LNCaP clone FGC (cell line): ENCODE data around the gene CBY1.
"Not testable (repeated sequence)": the region's sequence is repeated elsewhere in the genome, so short reads cannot be mapped to it uniquely, and the experiment has no call there.

Experiments
- DNase-seq: peaks from one replicate; pipeline ENCODE4 v3.0.0-alpha.2; 2011; ENCODE audit warnings: low read depth
- H3K4me3 ChIP-seq: 2 replicates; pipeline ENCODE4 v1.5.1; 2011; ENCODE audit warnings: mild to moderate bottlenecking, low read depth, low read length, control low read depth
- TF ChIP-seq, protein P1 (sequence below): IDR thresholded peaks from 2 replicates; pipeline ENCODE4 v1.5.1; 2012; ENCODE audit warnings: mild to moderate bottlenecking; ENCODE audit not compliant: control insufficient read depth, insufficient read depth; ENCODE audit errors: extremely low read depth

The CBY1 gene

DNA sequence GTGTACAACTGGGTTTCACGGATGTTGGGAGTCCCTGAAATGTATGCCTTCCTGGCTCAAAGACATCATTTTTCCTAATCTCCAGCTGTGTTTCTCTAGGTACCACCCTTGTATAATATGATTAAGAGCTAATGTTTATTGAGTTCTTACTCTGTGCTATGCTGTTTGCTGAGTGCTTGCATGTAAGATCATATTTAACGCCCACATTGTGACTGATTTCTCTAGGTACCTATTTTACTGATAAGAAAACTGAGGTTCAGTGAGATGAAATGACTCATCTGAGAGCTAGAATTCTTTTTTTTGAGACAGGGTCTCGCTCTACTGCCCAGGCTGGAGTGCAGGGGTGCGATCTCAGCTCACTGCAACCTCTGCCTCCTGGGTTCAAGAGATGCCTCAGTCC is 42.9 kb upstream of the CBY1 start:
- TF ChIP-seq, protein P1, sequence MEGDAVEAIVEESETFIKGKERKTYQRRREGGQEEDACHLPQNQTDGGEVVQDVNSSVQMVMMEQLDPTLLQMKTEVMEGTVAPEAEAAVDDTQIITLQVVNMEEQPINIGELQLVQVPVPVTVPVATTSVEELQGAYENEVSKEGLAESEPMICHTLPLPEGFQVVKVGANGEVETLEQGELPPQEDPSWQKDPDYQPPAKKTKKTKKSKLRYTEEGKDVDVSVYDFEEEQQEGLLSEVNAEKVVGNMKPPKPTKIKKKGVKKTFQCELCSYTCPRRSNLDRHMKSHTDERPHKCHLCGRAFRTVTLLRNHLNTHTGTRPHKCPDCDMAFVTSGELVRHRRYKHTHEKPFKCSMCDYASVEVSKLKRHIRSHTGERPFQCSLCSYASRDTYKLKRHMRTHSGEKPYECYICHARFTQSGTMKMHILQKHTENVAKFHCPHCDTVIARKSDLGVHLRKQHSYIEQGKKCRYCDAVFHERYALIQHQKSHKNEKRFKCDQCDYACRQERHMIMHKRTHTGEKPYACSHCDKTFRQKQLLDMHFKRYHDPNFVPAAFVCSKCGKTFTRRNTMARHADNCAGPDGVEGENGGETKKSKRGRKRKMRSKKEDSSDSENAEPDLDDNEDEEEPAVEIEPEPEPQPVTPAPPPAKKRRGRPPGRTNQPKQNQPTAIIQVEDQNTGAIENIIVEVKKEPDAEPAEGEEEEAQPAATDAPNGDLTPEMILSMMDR: no peak
- no peak overlapping the region for H3K4me3 ChIP-seq
- DNase-seq: no peak

DNA sequence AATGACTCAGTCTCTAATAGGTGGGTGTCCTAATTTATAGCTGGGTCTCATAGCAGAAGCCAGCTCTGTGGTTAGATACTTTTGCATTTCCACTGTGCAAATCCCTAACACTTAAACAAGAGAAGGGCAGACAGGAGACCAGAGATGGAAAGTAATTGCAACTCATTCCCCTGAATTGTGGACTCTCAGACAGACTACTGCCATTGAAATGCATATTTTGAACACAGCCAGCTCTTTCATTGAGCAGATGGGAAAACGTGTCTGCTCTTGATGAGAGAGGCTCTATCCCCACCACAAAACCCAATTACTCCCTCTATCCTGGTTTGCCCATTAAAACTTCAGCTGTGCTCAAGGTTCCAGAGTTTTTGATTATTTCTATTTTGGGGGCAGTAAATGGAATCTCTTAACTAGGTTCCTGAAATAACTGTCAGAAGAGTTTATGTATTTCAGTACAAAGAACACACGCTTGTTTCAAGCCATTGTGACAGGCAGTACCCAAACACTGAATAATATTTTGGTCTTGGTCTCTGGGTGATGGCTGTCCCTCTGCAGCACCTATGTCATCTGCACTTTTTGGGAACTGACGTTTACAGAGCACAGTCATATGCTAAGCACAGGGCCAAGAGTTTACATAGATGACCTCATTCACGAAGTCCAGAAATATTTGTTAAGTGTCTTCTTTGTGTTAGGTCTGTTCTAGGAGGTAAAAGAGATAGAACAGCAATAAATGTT is 41.9 kb upstream of the CBY1 start:
- peak; percentile 67 for DNase-seq
- H3K4me3 ChIP-seq: no peak overlapping the region
- TF ChIP-seq, protein P1: no peak

DNA sequence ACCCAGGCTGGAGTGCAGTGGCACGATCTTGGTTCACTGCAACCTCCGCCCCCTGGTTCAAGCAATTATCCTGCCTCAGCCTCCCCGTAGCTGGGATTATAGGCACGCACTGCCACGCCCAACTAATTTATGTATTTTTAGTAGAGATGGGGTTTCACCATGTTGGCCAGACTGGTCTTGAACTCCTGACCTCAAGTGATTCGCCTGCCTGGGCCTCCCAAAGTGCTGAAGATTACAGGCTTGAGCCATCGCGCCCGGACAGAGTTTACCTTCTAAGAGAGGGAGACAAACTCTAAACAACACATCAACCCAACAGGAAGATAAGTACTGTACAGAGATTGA is 41.4 kb upstream of the CBY1 start:
- not testable (repeated sequence) for H3K4me3 ChIP-seq, DNase-seq

DNA sequence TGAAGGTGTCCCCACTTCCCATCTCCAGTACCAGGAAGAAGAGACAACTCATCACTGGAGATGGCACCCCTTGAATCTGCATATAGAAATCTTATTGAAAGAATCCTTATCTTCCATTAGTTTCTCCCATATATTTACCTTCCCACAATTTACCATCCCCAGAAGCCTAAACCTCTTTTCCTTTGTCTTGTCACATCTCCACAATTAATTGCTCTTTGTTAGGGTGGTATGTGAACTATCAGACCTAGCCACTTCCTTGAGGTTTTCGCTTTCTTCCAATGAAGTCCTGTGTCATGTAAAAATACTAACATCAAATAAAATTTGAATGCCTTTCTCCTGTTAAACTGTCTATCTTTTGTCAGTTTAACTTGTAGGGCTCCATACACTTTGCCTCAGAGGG is 38.2 kb upstream of the CBY1 start:
- DNase-seq: no peak
- TF ChIP-seq, protein P1: no peak
- no peak overlapping the region for H3K4me3 ChIP-seq

DNA sequence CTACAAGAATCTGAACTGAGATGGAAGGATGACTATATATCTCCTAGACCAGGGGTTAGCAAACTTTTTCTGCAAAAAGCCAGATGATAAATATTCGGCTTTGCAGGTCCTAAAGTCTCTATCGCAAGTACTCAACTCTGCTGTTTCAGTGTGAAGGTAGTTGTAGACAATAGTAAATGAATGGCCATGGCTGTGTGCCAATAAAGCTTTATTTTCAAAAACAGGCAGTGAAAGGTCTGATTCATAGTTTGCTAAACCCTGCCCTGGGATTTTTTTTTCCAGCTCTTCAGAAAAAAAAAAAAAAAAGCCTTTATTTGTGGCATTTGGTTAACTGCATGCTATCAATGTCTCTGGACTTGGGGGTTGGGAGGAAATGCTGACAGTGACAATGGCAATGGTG is 37.8 kb upstream of the CBY1 start:
- TF ChIP-seq, protein P1: no peak
- H3K4me3 ChIP-seq: no peak overlapping the region
- no peak for DNase-seq

DNA sequence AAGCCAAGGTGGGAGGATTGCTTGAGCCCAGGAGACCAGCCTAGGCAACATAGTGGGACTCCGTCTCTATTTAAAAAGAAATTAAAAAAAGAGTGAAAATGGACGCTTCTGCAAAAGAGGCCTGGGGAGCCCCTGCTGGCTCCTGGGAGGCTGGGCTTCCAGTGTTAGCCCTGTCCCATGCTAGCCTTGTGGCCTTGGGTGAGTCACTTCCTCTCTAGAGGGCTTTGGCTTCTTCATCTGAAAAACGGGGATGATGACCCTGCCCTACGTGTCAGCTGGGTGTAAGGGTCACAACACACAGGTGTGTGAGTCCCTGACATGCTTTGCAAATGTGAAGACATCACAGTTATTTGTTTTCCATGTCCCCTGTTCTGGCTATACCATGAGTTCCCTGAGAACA is 33.1 kb upstream of the CBY1 start:
- TF ChIP-seq, protein P1: no peak
- DNase-seq: no peak
- H3K4me3 ChIP-seq: no peak overlapping the region

DNA sequence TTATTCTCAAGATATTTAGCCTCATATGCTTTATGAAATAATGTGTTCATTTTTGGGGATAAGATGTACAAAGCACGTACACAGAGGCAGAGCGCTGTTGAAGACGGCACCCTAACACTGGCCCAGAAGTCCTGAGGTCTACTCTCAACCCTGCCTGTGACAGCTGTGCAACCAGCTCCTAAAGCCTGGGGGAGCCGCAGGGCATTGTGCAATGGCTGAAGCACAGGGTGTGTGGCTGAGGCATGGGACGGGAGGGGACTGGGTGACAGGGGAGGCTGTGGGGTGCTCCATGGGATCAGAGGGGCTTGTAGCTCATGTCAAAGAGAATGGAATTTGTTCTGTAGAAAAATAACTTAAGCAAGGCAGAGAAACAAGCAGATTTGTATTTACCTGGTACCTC is 28.0 kb upstream of the CBY1 start:
- H3K4me3 ChIP-seq: no peak overlapping the region
- TF ChIP-seq, protein P1: no peak
- no peak for DNase-seq
